HS-27A (cell line): ENCODE results near the gene LRRC27.

Experiments
- DNase-seq: peaks from one replicate; pipeline ENCODE4 v3.0.0-alpha.2; 2012; ENCODE audit warnings: low read depth, missing footprints

Gene LRRC27

DNA sequence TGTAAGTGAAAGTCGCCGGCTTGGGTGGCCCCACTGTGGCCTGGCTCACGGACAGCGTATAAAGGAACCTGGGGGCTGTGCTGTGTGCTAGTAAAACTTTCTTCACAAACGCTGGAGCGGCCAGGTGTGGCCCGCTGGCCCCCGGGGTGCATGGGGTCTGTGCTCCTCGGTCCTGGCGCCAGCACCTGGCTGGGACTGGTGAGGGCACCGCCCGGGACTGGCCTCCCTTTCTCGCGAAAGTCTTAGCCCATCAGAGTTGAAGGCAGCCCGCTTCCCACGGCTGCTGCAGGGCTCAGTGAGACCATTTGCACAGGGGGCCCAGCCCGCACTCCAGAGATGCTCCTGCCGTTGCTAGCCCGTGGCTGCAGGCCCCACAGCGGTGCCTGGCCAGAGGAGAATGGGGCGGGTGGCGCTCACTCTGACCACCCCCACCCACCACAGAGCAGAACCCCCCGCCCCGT is 70.8 kb downstream of the LRRC27 start:
- no peak for DNase-seq

DNA sequence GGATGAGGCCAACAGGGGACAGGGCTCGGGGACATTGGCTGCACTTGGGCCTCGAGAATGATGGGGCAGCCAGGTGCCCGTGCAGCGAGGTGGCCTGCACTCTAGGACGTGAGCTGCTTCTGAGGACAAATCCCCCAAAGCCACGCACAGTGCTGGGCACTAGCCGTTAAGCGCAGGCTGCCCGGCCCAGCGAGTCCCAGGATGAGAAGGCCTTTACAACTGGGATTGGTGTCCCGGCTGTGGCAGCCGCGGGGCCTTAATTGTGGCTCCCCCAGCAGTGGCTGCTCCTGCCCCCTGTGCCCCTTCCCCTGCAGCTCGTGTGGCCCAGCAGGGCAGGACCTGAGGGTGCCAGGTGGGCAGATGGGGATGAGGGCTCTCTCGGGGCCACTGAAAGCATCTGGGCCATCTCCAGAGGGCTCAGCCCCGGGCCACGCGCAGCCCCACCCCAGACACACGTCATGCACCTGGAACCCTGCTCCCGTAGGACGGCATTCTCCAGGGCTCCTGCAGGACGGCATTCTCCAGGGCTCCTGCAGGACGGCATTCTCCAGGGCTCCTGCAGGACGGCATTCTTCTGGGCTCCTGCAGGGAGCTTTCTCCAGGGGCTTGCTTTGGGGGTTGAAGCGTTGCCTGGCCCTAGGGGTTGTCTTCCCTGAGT is 71.6 kb downstream of the LRRC27 start:
- no peak for DNase-seq

DNA sequence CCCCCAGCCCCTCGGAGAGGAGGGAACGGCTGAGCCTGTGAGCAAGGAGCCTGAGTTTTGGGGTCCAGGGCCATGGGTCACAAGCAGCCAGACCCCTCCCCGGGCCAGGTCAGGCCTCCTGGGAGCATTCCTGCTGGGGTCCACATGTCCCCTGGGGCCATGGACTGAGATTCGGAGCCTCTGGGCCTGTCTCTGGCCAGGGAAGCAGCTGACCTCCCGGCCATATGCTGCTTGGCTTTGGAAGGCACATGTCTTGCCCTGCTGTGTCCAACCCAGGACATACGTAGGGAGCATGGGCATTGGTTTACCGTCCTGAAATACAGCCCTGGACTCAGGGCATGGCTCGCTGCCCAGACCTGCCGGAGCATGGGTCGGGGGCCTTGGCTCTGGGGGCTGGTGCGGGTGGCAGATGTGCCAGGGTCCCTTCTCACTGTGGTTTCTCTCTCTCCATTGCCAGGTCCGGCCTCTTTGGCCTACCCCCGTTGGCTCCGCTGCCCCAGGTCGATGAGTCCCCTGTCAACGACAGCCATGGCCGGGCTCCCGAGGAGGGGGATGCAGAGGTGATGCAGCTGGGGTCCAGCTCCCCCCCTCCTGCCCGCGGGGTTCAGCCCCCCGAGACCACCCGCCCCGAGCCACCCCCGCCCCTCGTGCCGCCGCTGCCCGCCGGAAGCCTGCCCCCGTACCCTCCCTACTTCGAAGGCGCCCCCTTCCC is 72.3 kb downstream of the LRRC27 start:
- no peak for DNase-seq

DNA sequence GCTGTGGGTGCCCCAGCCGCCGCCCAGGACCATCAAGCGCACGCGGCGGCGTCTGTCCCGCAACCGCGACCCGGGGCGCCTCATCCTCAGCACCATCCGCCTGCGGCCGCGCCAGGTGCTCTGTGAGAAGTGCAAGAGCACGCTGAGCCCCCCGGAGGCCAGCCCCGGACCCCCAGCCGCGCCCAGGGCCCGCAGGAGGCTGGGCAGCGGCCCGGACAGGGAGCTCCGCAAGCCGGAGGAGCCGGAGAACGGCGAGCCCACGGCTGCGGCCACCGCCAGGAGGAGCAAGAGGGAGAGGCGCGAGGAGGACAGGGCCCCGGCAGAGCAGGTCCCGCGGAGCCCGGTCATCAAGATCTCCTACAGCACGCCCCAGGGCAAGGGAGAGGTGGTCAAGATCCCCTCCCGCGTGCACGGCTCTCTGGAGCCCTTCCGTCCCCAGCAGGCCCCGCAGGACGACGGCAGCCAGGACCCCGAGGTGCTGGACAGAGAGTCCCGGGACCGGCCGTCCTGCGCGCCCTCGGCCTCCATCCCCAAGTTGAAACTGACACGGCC is 73.0 kb downstream of the LRRC27 start:
- no peak for DNase-seq

DNA sequence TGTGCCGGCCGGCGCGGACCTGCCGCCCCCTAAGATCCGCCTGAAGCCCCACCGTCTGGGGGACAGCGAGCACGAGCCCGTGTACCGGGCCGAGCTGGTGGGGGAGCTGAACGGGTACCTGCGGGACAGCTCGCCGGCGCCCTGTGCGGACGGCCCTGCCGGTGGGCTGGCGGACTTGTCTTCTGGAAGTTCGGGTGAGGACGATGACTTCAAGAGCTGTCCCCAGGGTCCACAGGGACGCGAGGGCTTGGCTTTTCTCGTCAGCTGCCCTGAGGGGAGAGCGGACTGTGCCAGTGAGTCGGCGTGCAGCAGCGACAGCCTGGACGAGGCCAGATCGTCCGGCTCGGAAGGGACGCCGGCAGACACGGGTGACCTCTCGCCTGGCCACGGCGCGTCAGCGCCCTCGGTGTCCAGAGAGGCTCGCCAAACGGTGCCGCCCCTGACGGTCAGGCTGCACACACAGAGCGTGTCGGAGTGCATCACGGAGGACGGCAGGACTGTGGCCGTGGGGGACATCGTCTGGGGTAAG is 73.5 kb downstream of the LRRC27 start:
- no peak for DNase-seq

DNA sequence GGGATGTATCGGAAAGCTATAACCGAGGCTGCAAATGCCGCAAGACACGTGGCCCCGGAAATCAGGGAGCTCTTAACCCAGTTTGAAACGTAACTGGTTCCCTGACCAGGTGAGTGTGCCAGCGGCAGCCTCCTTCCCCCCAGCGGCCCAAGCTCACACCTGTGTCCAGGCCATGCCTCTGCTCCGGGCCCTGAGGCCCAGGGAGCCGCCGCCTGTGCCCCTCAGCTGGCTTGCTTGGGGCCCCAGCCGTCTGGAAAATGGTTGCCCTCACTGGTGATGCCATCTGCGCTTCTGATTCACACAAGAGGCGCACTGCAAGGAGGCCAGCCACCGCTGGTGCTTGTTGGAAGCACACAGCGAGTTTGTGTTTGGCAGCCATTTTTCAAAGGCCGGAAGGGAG is 74.2 kb downstream of the LRRC27 start:
- no peak for DNase-seq

DNA sequence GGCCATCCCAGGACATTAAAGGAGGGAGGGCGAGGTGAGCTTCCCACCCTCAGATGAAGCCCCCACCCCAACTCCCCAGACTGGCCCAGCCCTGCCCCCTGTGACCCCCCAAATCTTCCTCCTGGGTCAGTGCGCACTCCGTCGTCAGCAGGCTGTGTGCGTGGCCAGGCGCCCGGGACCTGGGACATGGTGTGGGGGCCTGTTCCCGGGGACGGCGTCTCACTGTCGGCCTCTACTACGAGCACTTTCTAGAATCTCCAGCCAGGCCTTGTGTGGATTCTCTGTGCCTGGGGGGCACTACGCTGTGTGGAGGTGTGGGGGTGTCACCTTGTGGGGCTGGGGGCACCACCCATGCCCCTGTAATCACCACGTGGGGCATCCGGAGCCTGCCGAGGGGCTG is 74.8 kb downstream of the LRRC27 start:
- no peak for DNase-seq

DNA sequence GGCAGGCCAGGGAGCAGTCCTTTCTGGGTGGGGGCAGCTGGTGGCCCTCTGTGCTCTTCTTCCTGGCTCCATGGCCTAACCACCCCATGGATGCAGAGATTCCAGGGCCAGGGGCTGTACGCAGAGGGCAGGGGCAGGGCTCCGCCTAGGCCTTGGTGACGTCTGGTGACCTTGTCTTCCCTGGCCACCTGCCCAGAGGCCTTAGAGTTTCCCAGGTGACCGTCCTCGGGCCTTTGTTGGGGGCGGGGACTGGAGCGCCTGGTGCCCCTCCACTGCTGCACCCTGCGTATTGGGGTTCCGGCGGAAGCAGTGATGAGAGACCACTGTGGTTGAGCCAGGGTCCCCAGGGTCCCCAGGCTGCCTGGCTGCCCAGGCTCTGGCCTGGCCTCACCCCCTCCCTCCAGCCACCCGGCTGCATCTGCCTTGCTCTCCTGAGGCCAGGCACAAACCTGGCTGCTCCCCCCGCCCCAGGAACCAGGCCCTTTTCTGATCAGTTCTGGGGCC is 75.3 kb downstream of the LRRC27 start:
- DNase-seq = no peak

DNA sequence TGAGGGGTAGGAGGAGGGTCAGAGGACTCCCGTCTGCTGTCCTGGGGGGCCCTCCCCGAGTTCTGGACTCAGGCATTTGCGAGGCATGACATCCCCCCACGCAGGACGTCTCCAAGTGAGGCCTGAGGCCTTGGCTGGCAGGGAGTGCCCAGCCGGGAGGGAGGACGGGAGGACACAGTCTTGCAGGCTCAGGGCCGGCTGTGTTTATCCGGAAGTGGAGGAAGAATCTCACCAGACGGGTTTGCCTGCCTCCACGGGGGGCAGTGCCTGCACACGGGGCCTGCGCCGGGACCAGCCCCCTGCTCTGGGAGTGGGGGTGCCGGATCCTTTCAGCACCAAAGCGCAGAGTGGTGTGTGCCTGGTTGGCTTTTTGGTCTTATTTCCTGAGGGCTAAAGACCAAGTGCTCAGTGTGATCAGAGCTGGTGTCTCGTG is 75.9 kb downstream of the LRRC27 start:
- DNase-seq = no peak

DNA sequence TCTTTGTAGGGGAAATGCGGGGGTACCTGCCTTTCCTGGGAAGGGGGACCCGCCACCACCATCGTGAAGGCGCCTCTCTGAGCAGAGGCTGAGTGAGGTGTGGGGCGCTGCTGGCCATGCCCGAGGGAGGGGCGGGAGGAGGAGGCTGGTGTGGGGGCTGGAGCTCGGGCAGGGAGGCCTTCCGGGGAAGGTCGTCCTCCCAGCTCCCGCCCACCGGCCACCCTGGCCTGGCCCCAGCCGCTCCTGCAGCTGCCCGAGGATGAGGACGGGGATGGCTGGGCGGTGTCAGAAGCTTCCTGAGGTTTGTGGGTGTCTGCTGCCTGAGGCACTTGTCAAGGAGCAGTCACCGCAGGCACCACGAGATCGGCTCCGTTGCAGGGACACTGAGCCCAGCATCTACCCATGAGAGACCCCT is 76.4 kb downstream of the LRRC27 start:
- no peak for DNase-seq

DNA sequence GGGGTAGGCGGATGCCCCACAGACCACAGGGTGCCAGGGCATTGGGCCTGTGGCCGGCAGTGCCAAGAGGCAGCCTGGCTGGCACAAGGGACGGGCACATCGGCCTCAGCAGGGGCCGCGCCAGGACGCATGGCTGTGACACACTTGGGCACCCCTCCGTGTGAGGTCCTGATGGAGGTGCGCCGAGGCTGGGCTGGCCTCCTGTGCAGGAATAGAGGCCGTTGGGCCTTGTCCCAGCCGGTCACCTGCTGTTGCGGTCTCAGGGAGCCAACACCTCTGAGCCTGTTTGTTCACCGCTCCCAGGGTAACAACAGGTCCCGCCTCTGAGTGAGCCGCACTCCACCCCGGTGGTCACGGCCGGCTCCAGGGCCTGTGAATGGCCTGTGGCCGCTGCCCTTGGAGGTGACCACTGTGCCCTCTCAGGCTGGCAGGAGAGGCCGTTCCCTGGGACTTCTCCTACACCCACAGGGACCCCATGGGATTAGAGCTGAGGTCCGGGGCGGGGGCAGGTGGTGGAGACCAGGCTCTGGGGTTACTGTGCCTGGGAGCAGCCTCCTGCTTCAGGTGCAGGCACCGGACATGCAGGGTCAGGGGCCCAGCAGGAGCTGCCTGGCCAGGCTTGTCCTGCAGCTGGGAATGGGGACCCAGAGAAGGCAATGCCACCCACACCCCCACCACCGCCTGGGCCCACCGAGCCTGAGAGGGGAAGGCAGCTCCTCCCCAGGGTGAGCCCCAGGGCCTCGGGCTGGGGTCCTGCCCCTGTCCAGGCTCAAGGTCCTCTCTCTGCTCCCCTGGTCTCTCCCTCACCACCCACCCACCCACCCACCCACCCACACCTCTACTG is 77.1 kb downstream of the LRRC27 start:
- no peak for DNase-seq

DNA sequence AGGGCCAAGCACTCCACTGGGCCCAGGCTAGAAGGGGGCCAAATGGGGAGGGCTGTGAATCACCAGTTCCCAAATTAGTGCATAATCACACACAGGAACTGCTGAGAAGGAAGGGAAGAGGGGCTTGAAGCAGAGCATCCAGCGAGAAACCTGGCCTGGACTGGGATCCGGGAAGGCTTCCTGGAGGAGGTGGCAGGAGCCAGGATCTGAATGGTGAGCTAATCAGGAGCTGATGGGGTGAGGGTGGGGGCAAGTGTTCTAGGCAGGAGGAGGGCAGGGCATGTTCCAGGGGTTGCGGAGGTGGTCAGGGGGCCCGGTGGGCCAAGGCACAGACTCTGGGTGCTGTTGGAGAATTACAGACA is 77.7 kb downstream of the LRRC27 start:
- no peak for DNase-seq

DNA sequence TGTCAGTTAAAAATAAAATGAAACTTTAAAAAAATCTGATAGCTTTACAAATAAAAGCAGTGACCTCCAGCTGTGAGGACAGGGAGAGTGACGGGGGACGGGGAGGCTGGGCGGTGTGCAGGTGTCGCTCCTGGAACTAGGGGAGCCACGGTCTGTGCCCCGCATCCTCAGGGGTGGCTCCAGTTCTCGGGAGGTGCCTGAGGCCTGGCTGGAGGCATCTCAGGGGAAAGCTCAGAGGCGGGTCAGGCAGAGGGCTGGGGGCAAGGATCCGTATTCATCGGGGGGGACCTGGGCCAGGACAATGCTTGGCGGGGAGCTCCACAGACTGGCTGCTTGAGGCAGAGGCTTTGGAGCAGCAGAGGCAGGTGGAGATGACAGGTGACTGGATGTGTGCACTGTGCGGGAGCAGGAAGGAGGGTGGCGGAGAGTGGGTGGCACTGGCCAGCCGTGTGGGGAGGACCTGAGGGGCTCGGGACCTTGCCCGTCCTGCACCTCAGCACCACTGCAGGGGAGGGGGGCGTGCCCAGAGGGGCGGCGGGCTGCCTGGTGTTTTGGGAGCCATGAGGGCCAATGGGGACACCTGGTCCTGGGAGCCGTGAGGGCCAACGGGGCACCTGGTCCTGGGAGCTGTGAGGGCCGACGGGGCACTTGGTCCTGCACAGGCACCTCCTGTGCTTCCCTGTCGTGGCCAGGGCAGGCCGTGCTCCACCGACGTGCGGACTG is 78.2 kb downstream of the LRRC27 start:
- DNase-seq = no peak

DNA sequence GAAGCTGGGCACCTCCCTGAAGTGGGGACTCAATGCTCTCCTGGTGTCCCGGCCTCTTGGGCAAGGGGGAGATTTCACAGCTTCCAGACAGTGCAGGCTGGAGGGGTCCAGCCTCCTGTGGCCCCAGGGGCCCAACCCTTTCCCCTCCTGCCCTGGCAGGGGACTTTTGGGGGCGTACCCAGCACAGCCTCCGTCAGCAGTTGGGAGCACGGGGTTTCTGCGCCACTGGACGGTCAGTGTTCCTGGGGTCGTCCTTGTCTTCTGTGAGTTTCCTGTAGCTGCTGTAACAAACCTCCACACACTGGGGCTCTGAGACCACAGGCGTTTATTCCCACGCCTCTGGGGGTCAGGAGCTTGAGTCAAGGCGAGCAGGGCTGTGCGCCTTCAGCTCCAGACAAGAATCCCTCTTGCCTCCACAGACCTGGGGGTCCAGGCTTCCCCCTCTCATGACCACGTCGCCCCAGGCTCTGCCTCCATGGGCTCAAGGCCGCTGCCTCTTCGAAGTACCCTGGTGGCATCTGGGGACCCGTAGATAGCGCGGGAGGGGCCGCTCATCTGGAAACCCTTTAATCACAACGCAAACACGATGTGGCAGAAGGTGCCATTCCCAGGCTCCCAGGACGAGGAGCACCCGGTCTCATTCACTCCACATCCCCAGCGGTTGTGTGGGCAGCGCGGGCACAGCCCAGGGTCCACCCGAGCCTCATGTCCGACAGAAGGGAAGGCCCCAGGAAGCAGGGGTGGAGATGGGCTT is 79.0 kb downstream of the LRRC27 start:
- no peak for DNase-seq

DNA sequence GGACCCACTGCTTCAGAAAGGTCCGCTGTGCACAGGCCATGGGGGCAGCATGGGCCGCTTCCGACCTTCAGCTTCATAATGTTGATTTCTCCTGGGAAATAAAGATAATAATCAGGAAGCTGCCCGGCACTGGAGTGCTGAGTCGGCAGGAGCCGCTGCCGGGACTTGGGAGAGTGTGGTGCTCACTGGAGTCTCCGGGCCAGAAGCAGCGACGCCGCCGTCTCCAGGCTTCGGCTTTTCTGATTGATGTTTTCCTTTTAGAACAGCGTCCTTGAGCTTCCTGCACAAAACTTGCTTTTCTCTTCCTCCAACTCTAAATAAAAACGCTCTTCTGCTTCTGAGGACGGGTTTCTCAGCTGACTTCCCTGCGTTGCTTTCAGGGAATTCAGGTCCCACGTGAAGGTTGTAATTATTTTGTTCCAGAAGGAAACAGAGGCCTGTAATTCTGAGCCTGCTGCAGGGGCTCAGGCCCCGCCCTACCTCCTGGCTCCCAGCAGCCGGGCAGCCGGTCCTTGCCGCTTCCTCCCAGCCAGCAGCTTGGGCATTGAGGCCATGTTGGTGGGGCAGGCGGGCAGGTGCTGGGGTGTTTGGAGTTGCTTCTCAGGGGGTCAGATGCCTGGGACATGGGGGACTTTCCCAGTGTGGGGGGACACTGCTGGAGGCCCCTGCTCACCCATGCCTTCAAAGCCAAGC is 79.7 kb downstream of the LRRC27 start:
- DNase-seq = no peak

DNA sequence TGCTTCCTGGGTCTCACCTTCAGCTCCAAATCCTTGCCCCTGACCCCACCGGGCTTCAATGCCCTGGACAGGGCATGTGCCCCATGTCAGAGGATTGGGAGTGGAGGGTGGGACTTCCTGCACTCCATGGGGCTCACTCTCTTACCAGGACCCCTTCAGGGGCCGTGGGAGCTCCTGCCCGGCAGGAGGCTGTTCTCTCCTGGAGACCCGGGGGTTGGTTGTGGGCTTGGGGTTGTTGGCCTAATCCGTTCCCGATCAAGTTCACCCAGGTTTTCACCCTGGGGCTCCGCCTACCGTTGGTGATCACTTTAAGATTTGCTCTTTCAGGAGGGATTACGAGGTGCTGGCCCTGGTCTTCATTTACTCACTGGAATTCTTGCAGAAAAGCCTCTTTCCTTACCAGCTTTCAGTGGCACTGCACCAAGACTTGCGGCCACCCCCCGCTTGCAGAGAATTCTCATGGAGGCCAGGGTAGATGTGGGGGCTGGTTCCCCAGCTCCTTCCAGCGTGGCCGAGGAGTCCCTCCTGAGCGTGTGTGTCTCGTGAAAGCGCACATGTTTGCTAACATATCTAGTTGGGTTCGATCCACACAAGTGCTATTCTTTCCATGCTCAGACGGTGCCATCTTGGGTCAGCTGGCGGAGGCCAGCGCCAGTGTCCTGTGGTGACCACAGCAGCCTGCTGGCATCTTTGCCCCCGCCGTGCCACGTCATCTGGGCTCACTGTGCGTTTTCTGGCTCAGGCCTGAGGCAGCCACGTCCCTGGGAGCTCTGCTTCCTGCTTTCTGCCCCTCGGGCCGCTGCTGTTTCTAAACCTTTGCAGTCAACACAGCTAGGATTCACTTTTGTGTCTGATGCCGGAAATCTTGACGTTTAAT is 80.6 kb downstream of the LRRC27 start:
- no peak for DNase-seq

DNA sequence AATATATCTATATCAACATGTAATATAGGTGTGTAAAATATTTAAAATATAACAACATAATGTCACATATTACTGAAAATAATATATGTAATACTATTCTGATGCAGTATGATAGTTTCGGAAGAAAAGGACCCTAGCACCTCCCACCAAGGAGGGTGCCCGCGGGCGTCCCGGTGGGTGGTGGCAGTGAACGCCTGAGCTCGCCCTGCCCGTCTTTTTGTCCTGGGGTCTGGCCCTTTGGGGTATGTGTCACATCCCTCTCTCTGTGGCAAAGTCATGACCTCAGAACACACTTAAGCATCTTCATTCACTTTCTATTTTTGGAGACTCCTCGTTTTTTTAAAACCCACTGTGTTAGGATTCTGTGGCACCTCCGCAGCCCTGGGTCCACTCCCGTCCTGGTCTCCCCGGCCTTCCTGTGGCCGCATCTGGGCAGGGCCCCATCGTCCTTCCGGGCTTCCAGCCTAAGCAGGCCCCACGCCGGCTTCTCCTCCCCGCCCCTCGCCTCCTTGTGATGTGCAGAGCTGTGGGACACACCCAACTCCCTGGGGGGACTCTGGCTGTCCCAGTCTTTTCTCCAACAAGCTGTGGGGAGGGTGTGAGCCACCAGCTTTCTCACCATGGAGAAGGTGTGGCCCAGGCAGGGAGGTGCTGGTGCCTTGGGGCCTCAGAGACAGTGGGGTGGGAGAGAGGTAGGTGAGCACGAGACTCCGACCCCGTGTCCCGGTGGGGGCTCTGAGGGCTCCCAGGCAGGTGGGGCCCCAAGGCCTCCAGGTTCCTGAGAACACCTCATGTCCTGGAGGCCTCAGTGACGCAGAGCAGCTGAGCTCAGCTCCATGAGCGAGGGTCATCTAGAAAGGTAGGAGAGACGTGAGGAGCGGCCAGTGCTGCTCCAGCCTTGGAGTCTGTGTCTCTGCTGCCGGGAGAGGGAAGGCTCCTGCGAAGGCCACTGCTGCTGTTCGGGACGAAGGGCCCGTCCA is 81.5 kb downstream of the LRRC27 start:
- DNase-seq = no peak
